Hematopoietic multipotent progenitor cell treated with erythropoietin and hydrocortisone succinate and interleukin-3 and kit ligand, for 15 days (in vitro differentiated cells): ENCODE measurements around the gene EFNA2.

Experiments used
- DNase-seq: peaks from one replicate; pipeline ENCODE4 v3.0.0-alpha.2; 2015; ENCODE audit warnings: low spot score

Gene EFNA2

DNA sequence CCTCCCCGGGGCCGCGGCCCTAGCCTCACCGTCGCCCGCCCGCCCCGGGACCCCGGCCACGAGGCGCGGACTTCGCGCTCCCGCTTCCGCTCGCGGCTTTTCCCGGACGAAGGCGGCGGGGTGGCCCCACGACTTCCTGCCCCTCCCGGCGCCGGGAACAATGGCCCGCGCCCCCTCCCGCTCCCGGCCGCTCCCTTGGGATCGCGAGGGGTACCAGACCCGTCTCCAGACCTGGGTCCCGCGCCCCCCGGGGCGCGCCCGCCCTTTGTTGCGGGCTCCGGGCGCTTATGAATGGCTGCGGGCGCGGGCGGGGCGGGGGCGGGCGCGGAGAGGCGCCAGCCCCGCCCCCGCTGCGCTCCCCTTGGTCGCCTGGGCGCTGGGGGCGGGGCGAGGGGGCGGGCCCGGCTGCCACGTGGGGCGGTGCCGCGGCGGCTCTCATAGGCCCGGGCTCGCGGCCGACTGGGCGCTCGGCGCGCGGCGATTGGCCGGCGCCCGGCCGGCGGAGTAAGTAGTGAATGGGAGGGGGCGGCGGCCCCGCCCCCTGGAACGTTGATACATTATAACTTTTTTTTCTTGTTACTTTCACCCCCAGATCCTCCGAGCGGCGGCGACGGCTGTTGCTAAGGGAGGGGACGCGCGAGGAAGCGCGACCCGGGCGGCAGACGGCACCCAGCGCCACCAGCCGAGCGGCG is 36.2 kb upstream of the EFNA2 start:
- peak; percentile 93 for DNase-seq

DNA sequence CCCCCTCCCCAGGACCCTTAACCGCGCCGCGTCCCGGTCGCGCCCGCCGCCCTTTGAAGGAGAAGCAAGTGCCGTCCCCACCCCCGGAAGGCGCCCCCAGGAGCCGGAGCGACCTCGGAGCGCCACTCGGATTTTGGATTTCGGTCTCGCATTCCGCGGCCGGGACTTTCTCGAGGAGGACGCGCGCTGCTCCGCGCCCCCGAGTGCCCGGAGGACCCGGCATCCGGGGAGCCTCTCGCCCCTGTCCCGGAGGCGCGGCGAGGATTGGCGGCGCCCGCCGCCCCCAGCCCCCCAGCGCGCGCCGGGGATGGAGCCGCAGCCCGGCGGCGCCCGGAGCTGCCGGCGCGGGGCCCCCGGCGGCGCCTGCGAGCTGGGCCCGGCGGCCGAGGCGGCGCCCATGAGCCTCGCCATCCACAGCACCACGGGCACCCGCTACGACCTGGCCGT is 35.7 kb upstream of the EFNA2 start:
- DNase-seq, result no peak

DNA sequence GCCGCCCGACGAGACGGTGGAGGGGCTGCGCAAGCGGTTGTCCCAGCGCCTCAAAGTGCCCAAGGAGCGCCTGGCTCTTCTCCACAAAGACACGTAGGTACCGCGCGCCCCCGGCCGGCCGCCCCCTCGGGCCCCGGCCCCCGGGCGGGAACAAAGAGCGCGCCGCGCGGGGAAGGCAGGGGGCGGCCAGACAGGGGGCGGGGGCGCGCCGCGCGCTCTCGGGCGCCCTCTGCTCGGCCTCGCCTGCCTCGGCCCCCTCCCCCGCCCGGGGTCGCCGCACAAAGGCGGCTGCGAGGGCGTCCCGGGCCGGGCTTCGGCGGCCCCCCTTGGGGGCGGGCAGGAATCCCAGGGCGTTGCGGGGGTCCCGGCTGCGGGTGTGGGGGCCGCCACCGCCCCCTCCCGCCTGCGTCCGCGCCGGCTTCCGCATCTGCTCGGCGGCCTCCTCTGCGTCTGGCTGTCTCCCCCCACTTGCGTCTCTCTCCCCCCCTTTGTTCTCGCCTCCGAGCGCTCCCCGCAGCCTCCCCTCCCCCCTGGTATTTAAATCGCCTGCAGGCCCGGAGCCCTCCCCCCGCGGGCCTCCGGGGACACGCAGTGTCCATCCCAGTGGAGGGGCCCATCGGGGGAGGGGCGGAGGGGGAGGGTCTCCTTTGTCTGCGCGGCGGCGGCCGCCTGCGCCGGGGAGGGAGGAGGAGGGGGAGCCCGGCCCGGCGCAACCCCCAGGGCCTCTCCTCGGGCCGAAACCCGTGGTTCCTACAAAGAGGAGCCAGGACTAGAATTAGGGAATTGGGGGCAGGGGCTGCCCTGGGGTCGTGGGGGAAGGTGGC is 35.0 kb upstream of the EFNA2 start:
- DNase-seq, result no peak

DNA sequence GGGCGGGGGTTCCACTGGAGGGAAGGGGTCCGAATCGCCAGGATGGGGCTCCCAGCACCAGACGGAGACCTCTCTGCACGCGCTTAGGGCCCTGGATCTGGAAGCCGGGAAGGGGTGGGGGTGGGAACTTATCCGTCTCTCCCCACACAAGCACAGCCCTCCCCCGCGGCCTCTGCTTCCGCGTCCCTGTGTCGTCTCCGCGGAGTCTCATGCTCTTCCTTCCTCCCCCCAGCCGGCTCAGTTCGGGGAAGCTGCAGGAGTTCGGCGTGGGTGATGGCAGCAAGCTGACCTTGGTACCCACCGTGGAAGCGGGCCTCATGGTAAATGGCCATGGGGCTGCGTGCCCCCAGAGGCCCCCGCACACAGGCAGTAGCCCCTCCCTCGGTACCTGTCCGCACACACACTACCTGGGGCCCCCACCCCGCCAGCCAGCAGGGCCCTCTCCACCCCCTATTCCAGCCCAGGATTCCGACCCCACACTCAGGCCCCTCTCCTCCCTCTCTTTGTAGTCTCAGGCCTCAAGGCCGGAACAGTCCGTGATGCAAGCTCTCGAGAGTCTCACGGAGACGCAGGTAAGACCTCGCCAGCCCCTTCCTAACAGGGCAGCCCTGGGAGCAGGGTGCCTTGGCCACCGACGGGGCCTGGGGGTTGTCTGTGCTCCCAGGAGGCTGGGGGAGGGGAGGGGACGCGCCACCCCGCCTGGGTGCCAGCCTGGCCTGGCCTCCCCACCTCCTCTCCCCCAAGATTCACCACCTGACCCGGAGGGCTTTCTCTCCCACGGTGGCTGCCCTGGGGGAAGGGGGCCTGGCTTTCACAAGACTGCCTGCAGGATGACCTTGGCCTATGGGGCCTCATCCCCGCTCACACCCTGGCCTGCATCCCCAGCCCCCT is 34.1 kb upstream of the EFNA2 start:
- DNase-seq, result peak; percentile 59

DNA sequence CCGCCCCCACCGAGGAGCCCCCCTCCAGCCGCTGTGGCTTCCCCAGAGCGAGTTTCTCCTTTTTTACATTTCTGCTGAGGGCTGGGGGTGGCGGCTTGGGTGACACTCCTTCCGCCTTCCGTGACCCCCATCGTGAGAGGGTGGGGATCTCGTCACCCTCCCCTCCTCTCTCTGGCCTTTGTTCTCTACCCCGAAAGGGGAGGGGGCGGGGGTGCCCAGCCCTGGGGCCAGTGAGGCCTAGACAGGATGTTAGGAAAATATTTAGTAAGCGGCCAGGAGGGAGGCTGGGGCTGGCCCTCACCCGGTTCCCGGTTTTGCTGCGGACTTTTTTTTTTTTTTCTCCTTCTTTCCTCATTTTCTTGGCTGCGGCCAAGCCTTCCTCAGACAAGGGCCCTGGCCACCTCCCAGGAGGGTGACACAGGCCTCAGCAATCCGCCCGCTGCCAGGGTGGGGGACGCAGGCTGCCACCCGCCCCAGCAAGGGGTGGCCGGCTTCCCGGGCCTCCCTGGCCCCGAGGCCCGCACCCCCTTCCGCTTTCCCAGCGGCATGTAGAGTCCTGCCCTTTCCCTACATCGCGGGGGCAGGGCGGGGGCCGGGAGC is 33.4 kb upstream of the EFNA2 start:
- DNase-seq, result peak; percentile 56

DNA sequence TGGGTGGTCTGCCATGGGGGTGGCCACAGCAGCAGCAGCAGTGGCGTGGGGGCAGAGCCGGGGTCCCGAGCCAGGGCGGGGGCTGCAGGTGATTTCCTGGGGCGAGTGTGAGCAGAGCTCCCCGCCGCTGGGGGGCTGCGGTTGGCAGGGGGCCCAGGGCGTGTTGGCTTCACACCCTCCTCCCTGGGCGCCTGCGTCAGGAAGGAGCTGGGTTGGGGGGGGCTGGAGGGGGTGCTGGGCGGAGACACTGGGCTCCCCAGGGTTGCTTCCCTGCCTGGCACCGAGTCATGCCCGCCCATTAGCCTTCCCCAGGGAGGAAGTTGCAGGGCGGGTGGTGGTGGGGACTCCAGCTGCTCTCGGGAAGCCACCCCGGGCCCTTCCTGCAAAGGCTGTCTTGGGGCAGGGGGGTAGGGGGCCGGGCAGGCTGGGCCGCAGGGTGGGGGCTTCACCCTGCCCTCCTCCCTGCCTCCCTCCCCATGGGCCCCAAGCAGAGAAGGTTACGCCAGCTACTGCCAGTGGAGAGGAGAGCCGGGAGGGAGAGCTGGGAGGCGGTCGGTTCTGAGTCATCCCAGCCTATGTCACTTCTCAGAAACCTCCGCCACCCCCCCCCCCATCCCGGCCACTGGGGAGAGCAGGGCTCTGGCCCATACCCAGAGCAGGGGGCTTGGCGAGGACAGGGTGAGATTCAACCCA is 32.7 kb upstream of the EFNA2 start:
- peak; percentile 75 for DNase-seq

DNA sequence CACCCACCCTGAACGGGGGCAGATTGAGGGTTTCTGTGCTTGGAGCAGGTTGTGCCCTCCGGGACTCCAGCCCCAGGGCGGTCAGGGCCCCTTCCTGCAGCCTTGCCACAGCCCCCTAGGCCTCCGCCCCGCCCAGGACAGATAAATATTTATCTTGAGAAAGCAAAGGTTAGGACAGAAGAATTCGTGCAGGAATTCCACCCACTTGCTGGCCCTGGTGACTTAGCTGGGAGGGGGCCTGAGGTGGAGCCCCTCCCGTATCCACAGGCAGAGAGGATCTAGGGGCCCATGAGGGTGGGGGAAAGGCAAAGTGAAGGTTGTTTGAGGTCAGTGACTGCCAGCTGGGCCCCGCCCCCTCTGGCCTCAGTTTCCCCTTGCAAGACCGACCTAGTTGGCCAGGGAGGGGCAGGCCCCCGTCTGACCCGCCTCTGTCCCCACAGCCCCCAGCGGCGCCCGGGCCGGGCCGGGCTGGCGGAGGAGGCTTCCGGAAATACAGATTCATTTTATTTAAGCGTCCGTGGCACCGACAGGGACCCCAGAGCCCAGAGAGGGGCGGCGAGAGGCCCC is 32.1 kb upstream of the EFNA2 start:
- DNase-seq, result no peak

DNA sequence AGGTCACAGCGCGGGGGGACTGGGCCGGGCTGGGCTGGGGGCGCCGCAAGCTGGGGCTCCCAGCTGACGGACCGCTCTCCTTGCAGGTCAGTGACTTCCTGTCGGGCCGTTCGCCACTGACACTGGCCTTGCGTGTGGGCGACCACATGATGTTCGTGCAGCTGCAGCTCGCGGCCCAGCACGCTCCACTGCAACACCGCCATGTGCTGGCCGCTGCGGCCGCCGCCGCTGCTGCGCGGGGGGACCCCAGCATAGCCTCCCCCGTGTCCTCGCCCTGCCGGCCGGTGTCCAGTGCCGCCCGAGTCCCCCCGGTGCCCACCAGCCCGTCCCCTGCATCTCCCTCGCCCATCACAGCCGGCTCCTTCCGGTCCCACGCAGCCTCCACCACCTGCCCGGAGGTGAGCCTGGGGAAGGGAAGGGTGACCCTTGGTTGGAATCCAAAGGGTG is 31.6 kb upstream of the EFNA2 start:
- no peak for DNase-seq

DNA sequence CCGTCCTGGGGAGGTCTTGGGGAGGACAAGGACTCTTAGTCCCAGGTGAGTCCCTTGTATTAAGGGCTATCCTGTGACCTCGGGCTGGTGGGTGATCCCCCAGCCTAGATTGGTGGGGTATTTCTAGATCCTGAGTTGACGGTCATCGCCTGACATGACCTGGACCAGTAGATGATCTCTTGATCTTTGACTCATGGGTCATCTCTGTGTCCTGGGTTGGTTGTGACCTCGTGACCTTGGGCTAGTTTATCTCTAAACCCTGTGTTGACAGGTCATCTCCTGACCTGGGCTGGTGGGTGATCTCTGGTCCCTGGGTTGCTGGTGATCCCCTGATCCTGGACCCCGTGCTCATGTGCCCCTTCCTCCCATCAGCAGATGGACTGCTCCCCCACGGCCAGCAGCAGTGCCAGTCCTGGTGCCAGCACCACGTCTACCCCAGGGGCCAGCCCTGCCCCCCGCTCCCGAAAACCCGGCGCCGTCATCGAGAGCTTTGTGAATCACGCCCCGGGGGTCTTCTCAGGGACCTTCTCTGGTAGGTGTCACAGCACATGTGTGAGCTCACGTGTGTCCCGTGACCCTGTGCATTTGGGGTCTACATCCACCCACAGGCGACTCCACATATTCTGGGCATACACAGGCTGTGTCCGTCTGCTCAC is 31.0 kb upstream of the EFNA2 start:
- DNase-seq, result no peak

DNA sequence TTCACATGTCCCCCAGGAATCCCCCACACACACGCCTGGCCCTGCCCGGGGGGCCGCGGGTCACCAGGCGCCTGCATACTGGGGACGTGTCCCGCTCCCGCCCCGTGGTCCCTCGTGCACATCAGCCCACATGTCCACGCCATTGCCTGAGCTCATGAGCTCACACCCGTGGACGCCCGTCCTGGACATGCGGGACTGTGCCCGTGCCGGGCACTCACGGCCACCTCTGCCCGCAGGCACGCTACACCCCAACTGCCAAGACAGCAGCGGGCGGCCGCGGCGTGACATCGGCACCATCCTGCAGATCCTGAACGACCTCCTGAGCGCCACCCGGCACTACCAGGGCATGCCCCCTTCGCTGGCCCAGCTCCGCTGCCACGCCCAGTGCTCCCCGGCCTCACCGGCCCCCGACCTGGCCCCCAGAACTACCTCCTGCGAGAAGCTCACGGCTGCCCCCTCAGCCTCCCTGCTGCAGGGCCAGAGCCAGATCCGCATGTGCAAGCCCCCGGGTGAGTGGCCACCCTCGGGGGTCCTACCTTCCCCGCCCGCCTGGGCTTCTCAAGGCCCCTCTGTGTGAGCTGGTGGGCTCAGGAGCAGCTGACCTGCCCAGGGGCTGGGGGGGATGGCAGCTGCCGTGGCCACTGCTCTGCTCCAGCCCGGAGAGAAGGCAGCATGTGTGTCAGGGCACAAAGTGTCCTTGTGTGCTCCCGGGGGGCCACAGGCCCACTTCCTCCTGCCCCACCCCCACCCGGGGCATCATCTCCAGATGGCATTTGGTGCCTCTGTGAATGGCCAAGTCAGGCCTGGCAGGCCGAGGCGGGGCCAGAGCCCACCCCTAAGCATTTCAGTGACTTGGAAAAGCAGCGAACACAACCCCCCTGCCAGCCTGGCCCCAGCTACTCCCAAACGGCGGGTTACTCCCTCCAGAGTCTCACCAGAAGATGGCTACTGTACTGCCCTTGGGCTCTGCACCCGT is 30.2 kb upstream of the EFNA2 start:
- DNase-seq, result no peak

DNA sequence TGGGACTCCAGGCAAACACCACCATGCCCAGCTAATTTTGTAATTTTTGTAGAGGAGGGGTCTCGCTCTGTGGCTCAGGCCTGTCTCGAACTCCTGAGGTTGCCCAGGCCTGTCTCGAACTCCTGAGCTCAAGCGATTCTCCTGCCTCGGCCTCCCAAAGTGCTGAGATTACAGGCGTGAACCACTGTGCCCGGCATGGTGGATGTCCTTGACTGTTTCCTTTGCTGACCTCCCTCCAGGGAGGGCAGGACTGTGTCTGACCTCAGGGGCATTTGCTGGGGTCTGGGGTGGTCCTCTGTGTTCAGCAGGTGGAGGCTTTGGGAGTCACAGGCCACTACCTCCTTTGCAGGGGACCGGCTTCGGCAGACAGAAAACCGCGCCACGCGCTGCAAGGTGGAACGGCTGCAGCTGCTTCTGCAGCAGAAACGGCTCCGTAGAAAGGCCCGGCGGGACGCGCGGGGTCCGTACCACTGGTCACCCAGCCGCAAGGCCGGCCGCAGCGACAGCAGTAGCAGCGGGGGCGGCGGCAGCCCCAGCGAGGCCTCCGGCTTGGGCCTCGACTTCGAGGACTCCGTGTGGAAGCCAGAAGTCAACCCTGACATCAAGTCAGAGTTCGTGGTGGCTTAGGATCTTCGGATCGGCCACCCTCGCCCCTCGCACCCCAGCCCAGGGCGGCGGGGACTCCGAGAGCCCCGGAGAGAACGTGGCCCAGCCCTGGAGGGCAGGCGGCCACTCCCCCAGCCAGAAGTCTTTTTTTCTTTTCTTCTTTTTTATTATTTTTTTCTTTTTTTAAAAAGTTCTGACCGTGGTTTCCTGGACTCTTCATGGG is 28.8 kb upstream of the EFNA2 start:
- no peak for DNase-seq

DNA sequence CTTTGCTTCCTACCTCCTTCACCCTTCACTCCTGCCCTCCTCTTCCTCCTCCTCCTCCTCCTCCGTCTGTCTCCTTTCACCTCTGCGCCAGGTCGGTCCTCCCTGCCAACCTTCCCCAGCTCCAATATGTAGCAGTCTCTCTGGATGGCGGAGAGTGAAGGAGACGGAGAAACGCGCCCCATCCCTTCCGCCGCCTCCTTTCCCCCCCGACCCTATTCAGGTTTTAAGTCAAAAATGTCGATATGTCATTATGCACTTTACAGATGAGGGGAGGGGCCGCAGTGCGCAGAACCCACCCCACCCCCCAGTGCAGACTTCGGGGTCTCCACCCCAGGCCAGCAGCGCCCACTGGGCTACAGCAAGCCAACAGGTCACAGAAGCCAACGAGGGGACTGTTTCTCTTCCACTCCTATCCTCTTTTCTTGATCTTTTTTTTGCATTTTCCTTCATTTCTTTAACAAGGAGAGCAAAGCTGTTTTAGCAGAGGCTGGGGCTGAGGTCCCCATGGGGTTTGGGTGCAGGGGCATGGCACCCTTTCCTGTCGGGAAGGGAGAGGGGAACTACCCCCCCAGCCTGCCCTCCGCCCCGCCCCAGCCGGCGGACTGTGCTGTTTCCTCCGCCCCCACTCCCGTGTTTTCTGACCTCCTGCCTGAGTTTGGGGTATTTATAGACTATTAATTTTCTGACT is 28.1 kb upstream of the EFNA2 start:
- no peak for DNase-seq

DNA sequence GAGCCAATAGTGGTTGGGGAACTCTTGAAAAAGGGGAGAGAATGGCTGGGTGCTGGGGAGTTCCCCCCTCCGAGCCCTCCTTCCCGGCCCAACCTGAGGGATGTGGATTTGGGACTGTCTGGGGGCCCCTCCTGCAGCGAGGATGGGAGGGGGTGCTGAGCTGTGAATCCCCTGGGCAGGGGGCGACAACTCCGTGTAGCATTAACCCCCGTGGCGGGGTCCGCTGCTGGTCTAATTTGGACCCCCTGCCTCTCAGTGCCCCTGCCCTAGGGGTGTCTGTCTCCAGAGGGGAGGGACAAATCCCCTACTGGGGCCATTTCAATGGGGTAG is 27.5 kb upstream of the EFNA2 start:
- DNase-seq, result no peak

DNA sequence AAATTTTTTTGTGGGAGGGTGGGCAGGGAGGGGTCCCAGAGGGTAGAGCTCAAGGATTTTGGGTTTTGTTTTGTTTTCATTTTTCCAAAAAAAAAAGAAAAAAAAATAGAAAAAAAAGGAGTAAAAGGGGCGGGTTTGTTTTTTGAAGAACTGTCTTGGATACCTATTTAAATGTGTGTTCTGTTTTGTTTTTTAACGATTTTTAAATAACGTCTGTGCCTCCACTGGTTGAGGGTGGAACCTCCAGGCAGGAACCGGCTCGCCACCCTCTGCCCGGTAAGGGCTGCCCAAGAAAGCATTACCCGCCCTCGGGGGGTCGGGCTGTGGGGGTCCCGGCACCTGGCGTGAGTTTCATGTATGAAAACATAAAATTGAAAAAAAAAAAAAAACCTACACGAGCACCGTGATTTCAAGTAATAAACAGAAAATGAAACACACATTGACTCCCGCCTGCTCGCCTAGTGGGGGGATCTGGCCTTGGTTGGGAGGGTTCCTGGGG is 26.9 kb upstream of the EFNA2 start:
- DNase-seq, result no peak

DNA sequence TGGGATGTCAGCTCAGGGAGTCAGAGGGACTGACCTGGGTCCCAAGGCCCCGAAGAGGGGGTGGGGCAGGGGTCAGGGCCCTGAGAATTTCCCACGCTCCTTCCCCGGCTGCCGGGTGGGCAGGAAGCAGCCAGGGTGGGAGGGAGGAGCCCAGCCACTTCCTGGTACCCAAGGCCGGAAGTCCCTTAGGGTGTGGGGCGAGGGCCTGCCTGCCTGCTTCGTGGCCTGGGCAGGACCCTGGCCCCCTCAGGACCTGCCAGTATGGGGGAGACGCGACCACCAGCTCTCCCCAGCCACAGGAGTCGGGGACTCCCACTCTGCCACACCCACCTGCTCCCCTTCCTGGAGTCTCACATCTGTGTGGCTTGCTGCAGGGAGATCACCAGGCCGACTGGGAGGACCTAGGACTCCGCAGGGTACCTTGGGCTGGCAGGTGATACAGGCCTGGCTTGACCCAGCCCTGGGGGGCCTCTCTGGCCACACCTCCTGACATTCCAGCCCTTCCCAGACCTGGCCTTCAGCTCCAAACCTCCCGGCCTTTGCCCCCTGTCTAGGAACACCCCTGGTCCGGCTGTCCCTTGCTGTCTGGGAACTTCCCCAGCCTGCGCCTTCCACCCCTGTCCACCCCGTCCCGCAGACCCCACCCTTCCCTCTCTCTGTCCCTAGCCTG is 26.3 kb upstream of the EFNA2 start:
- peak; percentile 41 for DNase-seq

DNA sequence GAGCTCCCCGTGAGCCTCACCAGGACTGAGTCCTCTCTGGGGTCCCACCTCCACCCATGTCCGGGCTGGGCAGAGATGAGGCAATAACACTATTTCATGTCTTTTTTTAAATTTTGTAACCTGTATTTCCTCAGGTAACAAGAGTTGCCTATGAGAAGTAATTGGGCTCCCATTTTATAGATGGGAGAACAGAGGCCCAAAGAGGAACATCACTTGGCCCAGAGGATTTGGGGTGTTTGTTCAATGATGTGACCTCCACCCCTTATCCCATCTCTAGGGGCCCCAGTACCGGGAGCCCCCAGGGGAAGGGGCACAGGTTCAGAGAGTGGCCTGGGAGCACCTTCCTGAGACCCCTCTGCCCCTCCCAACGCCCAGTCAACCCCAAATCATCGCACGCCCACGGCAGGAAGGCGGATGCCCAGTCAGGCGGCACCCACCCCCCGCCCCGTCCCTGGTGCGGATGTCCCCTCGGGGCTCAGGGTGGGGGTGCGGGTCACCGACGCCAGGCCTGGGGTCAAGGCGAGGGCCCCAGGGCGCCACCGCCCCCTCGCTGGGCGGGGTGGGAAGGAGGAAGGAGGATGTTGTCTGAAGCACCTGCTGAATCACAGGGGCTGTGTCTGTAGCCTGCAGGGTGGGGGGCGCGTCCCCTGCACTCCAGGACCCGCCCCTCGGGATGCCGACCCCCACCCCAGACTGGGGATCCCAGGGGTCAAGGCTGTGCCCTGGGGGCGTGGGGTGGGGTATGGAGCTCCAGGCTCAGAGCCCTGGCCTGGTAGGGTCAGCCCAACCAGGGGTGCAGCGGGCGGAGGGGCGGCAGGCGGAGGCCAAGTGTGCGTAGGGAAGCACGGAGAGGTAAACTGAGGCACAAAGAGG is 25.6 kb upstream of the EFNA2 start:
- no peak for DNase-seq
